ENCODE data around the gene CTDP1.

DNA sequence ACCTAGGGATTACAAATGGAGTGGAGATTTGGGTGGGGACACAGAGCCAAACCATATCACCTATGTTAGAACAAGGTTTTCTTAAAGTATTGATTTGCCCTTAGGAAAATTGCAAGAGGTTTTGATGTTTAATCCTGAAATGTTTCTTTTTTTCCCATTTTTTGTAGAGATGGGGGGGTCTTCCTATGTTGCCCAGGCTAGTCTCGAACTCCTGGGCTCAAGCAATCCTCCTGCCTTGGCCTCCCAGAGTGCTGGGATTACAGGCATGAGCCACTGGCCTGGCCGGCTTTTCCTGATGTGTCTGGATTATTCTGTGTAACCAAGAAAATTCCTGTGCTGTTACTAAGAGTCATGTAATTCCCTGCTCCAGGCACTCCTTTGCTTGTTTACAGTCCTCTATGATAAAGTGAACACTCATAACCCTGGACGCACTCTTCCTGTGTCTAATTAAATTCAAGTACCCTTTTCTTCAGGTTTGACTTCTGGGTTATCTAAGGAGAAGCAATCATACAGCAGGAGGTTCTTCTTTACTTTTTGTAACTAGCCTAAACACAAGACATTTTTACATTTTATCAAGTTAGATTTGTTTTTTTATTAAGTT lies 15.0 kb upstream of the CTDP1 start:
- TF ChIP-seq, protein P1, sequence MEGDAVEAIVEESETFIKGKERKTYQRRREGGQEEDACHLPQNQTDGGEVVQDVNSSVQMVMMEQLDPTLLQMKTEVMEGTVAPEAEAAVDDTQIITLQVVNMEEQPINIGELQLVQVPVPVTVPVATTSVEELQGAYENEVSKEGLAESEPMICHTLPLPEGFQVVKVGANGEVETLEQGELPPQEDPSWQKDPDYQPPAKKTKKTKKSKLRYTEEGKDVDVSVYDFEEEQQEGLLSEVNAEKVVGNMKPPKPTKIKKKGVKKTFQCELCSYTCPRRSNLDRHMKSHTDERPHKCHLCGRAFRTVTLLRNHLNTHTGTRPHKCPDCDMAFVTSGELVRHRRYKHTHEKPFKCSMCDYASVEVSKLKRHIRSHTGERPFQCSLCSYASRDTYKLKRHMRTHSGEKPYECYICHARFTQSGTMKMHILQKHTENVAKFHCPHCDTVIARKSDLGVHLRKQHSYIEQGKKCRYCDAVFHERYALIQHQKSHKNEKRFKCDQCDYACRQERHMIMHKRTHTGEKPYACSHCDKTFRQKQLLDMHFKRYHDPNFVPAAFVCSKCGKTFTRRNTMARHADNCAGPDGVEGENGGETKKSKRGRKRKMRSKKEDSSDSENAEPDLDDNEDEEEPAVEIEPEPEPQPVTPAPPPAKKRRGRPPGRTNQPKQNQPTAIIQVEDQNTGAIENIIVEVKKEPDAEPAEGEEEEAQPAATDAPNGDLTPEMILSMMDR (conservative IDR thresholded peaks at IDR 0.05 in 1 of 2, IDR thresholded peaks at IDR 0.05 in 1 of 2; ENCODE audit: extremely low read depth in 1 of 2, insufficient read depth in 1 of 2, low read depth in 1 of 2, low read length in 2 of 2): no peak
- TF ChIP-seq EZH2 (IDR thresholded peaks at IDR 0.05; ENCODE audit: borderline replicate concordance, low read length): no peak

Data from mammary epithelial cell (primary cell).